Astrocyte (in vitro differentiated cells and primary cell): ENCODE results near the gene PRSS12.

Experiments used
- EZH2 ChIP-seq: IDR thresholded peaks from 2 replicates; pipeline ENCODE4 v1.6.1; 2012; ENCODE audit warnings: mild to moderate bottlenecking, low read length, inconsistent platforms; ENCODE audit not compliant: insufficient read depth
- TF ChIP-seq, protein P1 (sequence below): IDR thresholded peaks from 2 replicates; pipeline ENCODE4 v1.5.1; 2011; ENCODE audit warnings: low read depth, mild to moderate bottlenecking, inconsistent platforms, low read length, moderate library complexity; ENCODE audit not compliant: insufficient read depth

- TF ChIP-seq, protein P1, sequence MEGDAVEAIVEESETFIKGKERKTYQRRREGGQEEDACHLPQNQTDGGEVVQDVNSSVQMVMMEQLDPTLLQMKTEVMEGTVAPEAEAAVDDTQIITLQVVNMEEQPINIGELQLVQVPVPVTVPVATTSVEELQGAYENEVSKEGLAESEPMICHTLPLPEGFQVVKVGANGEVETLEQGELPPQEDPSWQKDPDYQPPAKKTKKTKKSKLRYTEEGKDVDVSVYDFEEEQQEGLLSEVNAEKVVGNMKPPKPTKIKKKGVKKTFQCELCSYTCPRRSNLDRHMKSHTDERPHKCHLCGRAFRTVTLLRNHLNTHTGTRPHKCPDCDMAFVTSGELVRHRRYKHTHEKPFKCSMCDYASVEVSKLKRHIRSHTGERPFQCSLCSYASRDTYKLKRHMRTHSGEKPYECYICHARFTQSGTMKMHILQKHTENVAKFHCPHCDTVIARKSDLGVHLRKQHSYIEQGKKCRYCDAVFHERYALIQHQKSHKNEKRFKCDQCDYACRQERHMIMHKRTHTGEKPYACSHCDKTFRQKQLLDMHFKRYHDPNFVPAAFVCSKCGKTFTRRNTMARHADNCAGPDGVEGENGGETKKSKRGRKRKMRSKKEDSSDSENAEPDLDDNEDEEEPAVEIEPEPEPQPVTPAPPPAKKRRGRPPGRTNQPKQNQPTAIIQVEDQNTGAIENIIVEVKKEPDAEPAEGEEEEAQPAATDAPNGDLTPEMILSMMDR: no peak
- TF ChIP-seq EZH2: no peak
Observed at GRCh38 chr4:118265312-118266144, 87.3 kb downstream of the PRSS12 start.
